ENCODE results near the gene REC8. TPM values are rescaled to one million over a fixed set of nuclear protein-coding genes. Genes with fewer than 3 reads are reported as not detected.

Gene REC8
- total RNA-seq, 1 experiment from 2014 or later, result 37.5 TPM

- intact Hi-C loops (cut with micrococcal nuclease; ENCODE audit: unreplicated experiment), result no loop called here
- Mint-ChIP-seq H3K4me3 (ENCODE audit: low read depth, unreplicated experiment) (no peak within 1 kb of the TSS), H3K36me3 (ENCODE audit: insufficient read depth, unreplicated experiment) (peaks cover 5% of the 10 kb centered on the region), H3K27ac (ENCODE audit: unreplicated experiment) (no peak within 1 kb of the TSS), H3K27me3 (ENCODE audit: unreplicated experiment) (no peaks in the 10 kb centered on the region), H3K9me3 (ENCODE audit: low read depth, unreplicated experiment) (no peaks in the 10 kb centered on the region), H3K4me1 (ENCODE audit: low read depth, unreplicated experiment) (peaks cover 6% of the 10 kb centered on the region)
- CTCF ChIA-PET, result no interaction called here
- no TSS peak for BruUV-seq (replicated peaks)
- TF ChIP-seq CTCF (IDR thresholded peaks at IDR 0.05; ENCODE audit: unreplicated experiment), result no peak
- no peak for DNase-seq
These were observed 41.5 kb upstream of the REC8 start, which contains the start of gene FITM1 for GRCh38 chr14:24130380-24130716. FITM1 (plus strand) TSS chr14:24130659; CDS start chr14:24131564, 905 bp downstream.

GRCh38 chr14:24130717-24131548 is 40.9 kb upstream of the REC8 start:
- Mint-ChIP-seq H3K36me3 (ENCODE audit: insufficient read depth, unreplicated experiment) (peaks cover 10% of the 10 kb centered on the region), H3K4me3 (ENCODE audit: low read depth, unreplicated experiment) (no peak overlapping the region), H3K4me1 (ENCODE audit: low read depth, unreplicated experiment) (peaks cover 10% of the 10 kb centered on the region), H3K27ac (ENCODE audit: unreplicated experiment) (no peak overlapping the region), H3K27me3 (ENCODE audit: unreplicated experiment) (no peaks in the 10 kb centered on the region), H3K9me3 (ENCODE audit: low read depth, unreplicated experiment) (no peaks in the 10 kb centered on the region)
- CTCF ChIA-PET, result interaction anchor here (0.7 kb wide), 1 partner anchor 348 kb away, joined by 3 read pairs; no protein-coding TSS in a partner anchor
- intact Hi-C loops (cut with micrococcal nuclease; ENCODE audit: unreplicated experiment), result no loop called here
- DNase-seq, result no peak
- TF ChIP-seq CTCF (IDR thresholded peaks at IDR 0.05; ENCODE audit: unreplicated experiment), result no peak
- no TSS peak for BruUV-seq (replicated peaks)

GRCh38 chr14:24131549-24131966 is 40.3 kb upstream of the REC8 start:
- intact Hi-C loops (cut with micrococcal nuclease; ENCODE audit: unreplicated experiment), result no loop called here
- Mint-ChIP-seq H3K36me3 (ENCODE audit: insufficient read depth, unreplicated experiment) (peaks cover 16% of the 10 kb centered on the region), H3K4me1 (ENCODE audit: low read depth, unreplicated experiment) (peaks cover 10% of the 10 kb centered on the region), H3K27ac (ENCODE audit: unreplicated experiment) (no peak overlapping the region), H3K27me3 (ENCODE audit: unreplicated experiment) (no peaks in the 10 kb centered on the region), H3K4me3 (ENCODE audit: low read depth, unreplicated experiment) (no peak overlapping the region), H3K9me3 (ENCODE audit: low read depth, unreplicated experiment) (no peaks in the 10 kb centered on the region)
- CTCF ChIA-PET, result no interaction called here
- BruUV-seq (replicated peaks), result no TSS peak
- no peak for TF ChIP-seq CTCF (IDR thresholded peaks at IDR 0.05; ENCODE audit: unreplicated experiment)
- no peak for DNase-seq

- Mint-ChIP-seq H3K4me1 (ENCODE audit: low read depth, unreplicated experiment) (peaks cover 15% of the 10 kb centered on the region), H3K4me3 (ENCODE audit: low read depth, unreplicated experiment) (no peak overlapping the region), H3K27me3 (ENCODE audit: unreplicated experiment) (no peaks in the 10 kb centered on the region), H3K9me3 (ENCODE audit: low read depth, unreplicated experiment) (no peaks in the 10 kb centered on the region), H3K36me3 (ENCODE audit: insufficient read depth, unreplicated experiment) (peaks cover 22% of the 10 kb centered on the region), H3K27ac (ENCODE audit: unreplicated experiment) (no peak overlapping the region)
- BruUV-seq (replicated peaks), result no TSS peak
- TF ChIP-seq CTCF (IDR thresholded peaks at IDR 0.05; ENCODE audit: unreplicated experiment), result no peak
- no peak for DNase-seq
- intact Hi-C loops (cut with micrococcal nuclease; ENCODE audit: unreplicated experiment), result no loop called here
- CTCF ChIA-PET, result interaction anchor here (0.6 kb wide), 1 partner anchor 89 kb away, joined by 5 read pairs; no protein-coding TSS in a partner anchor
These were observed 39.7 kb upstream of the REC8 start for GRCh38 chr14:24132061-24132685.
